Gastrocnemius medialis (tissue), 4 donors: ENCODE results near the gene NT5C1B. TPM values are rescaled to one million over a fixed set of nuclear protein-coding genes. Genes with fewer than 3 reads are reported as not detected.

ENCODE experiments used
- ATAC-seq, 2 donors: fragments of 150-250 bp; one replicate each; pipeline ENCODE4 v1.9.1; 2016
- DNase-seq, 2 donors: peaks; one replicate each; pipeline ENCODE4 v3.0.0-alpha.2; 2019
- H3K27ac ChIP-seq, 4 donors: fragments of 200-600 bp; sonication (generic); 1 replicate in 1 of 4; 2 replicates in 3 of 4; pipeline ENCODE4 v1.5.1; 2016 to 2018; ENCODE audit warnings: mild to moderate bottlenecking in 2 of 4, moderate library complexity in 1 of 4
- H3K27me3 ChIP-seq, 3 donors: fragments of 200-600 bp; sonication (generic) in 2 of 3; 1 replicate in 1 of 3; 2 replicates in 2 of 3; pipeline versions ENCODE4 v1.5.1 to v1.6.0; 2016 to 2019; ENCODE audit warnings: mild to moderate bottlenecking in 1 of 3, moderate library complexity in 1 of 3
- H3K36me3 ChIP-seq, 2 donors: fragments of 200-600 bp; sonication (generic) in 1 of 2; one replicate each; pipeline ENCODE4 v1.5.1; 2017 to 2018
- H3K4me1 ChIP-seq, 2 donors: fragments of 200-600 bp; sonication (generic) in 1 of 2; one replicate each; pipeline ENCODE4 v1.5.1; 2016 to 2017; ENCODE audit warnings: mild to moderate bottlenecking in 2 of 2
- H3K4me3 ChIP-seq, 4 donors: fragments of 200-600 bp; sonication (generic) in 3 of 4; 1 replicate in 1 of 4; 2 replicates in 3 of 4; pipeline ENCODE4 v1.5.1; 2016 to 2019; ENCODE audit warnings: mild to moderate bottlenecking in 2 of 4
- H3K9me3 ChIP-seq, 3 donors: fragments of 200-600 bp; sonication (generic) in 2 of 3; 1 replicate in 1 of 3; 2 replicates in 2 of 3; pipeline ENCODE4 v1.5.1; 2016 to 2019
- CTCF ChIP-seq, 5 experiments: fragments of 450-650 bp in 3 of 5; fragments of 200-600 bp in 2 of 5; sonication (generic) in 2 of 5; IDR thresholded peaks in 4 of 5; conservative IDR thresholded peaks in 1 of 5; 1 replicate in 4 of 5; 2 replicates in 1 of 5; pipeline ENCODE4 v1.5.1; 2016 to 2019; ENCODE audit warnings: antibody characterized with exemption in 5 of 5, mild to moderate bottlenecking in 3 of 5, moderate library complexity in 3 of 5
- POLR2A ChIP-seq, 2 donors: fragments of 450-650 bp; IDR thresholded peaks; one replicate each; pipeline ENCODE4 v1.6.1; 2017; ENCODE audit warnings: antibody characterized with exemption in 2 of 2, mild to moderate bottlenecking in 2 of 2, moderate library complexity in 2 of 2
- in situ Hi-C, 4 donors: fragments of 200-750 bp; cut with MboI; loops; one replicate each; pipeline versions ENCODE4 v1.15.0 to v1.8.0; 2017; ENCODE audit warnings: low sequenced_read_pairs in 4 of 4
- intact Hi-C: fragments of 100-400 bp; cut with DNase I; formaldehyde crosslinking; loops from one replicate; pipeline ENCODE4 v1.15.1; 2023; ENCODE audit warnings: low total_unique reads
- total RNA-seq, 4 donors: library from RNA; depleted of rRNA; stranded (reverse); fragments of >200 nt; gene quantifications; one replicate each; pipeline versions ENCODE4 v1.1.0 to v1.2.3, GENCODE V29; 2016

The NT5C1B gene
- total RNA-seq, 4 donors from 2014 or later, result not detected

DNA sequence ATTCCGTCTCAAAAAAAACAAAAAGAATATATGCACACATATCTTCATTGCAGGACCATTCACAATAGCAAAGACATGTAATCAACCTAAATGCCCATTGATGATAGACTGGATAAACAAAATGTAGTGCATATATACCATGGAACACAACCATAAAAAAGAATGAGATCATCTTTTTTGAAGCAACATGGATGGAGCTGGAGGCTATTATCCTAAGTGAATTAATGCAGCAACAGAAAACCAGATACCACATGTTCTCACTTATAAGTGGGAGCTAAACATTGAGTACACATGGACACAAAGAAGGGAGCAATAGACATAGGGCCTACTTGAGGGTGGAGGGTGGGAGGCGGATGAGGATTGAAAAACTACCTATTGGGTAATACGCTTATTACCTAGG is 8.8 kb downstream of the NT5C1B start:
- no peak for TF ChIP-seq POLR2A (IDR thresholded peaks at IDR 0.05)
- no peak for TF ChIP-seq CTCF (IDR thresholded peaks at IDR 0.05 in 4 of 5, conservative IDR thresholded peaks at IDR 0.05 in 1 of 5)
- H3K27ac ChIP-seq, result no peak overlapping the region
- ATAC-seq, result no peak
- H3K36me3 ChIP-seq, result no peaks in the 10 kb centered on the region
- H3K9me3 ChIP-seq, result no peaks in the 10 kb centered on the region
- H3K4me1 ChIP-seq, result no peaks in the 10 kb centered on the region
- DNase-seq, result no peak
- no peaks in the 10 kb centered on the region for H3K27me3 ChIP-seq
- in situ Hi-C loops (no loop called here), intact Hi-C loops (no loop called here)
- no peak overlapping the region for H3K4me3 ChIP-seq

- TF ChIP-seq CTCF (IDR thresholded peaks at IDR 0.05 in 4 of 5, conservative IDR thresholded peaks at IDR 0.05 in 1 of 5) (no peak), POLR2A (IDR thresholded peaks at IDR 0.05) (no peak)
- DNase-seq, result no peak
- no peak for ATAC-seq
- no peaks in the 10 kb centered on the region for H3K27me3 ChIP-seq
- H3K4me1 ChIP-seq, result no peaks in the 10 kb centered on the region
- H3K27ac ChIP-seq, result no peak overlapping the region
- intact Hi-C loops, result no loop called here
- H3K4me3 ChIP-seq, result no peak overlapping the region
- no peaks in the 10 kb centered on the region for H3K36me3 ChIP-seq
- in situ Hi-C loops, result no loop called here
- no peaks in the 10 kb centered on the region for H3K9me3 ChIP-seq
Measured at GRCh38 chr2:18578033-18578432, 11.3 kb downstream of the NT5C1B start.

DNA sequence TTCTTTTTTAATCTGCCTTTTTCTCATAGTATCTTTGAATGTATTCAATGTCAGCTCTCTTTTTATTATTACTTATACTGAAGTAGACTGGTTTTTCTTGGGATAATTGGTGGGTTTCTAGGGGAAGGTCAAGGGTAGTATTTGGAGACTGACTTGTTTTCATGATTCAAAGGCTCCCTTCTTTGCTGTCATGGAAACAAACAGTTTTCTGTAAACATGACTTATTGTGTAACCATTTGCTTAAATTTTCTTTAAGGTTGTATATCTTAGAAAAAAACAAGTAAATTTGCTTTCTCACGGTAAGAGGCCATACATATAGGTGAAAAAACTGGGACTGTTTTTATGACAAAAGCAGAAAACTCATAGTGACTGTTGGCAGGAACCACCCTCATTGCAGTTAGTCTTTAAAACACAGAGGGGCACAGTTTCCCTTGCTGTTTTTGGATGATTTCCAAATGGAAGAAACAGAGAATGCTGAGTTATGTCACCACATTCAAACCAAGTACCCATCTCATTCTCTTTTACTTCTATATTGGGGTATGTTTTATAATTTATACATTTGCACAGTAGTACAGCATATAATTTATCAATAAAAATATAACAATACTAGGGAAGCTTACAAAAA is 23.1 kb downstream of the NT5C1B start:
- H3K9me3 ChIP-seq, result no peaks in the 10 kb centered on the region
- no peak overlapping the region for H3K4me3 ChIP-seq
- ATAC-seq (no peak), DNase-seq (no peak)
- in situ Hi-C loops (loop anchor here in 1 of 4 donors (25.0 kb wide), 1 partner anchor 771 kb away; no protein-coding TSS in a partner anchor), intact Hi-C loops (no loop called here)
- H3K27me3 ChIP-seq, result no peaks in the 10 kb centered on the region
- TF ChIP-seq CTCF (IDR thresholded peaks at IDR 0.05 in 4 of 5, conservative IDR thresholded peaks at IDR 0.05 in 1 of 5) (no peak), POLR2A (IDR thresholded peaks at IDR 0.05) (no peak)
- H3K36me3 ChIP-seq, result no peaks in the 10 kb centered on the region
- H3K27ac ChIP-seq, result no peak overlapping the region
- H3K4me1 ChIP-seq, result peaks cover 2 to 5% of the 10 kb centered on the region in 2 donors

DNA sequence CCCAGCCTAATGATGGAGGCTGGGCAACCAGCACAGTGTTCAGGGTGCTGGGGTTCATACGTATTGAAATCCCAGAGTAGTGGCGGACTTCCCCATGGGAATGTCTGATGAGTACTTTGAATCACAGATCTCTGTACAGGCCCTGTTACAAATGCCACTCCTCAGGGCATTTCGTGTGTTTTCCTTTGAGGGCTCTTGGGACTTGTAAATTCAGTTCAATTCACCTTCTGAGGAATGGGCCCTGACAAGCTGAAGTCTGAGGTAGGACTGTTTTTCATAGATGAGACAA is 28.6 kb downstream of the NT5C1B start:
- in situ Hi-C loops, result loop anchor here in 1 of 4 donors (25.0 kb wide), 1 partner anchor 777 kb away; no protein-coding TSS in a partner anchor
- TF ChIP-seq CTCF (IDR thresholded peaks at IDR 0.05 in 4 of 5, conservative IDR thresholded peaks at IDR 0.05 in 1 of 5) (no peak), POLR2A (IDR thresholded peaks at IDR 0.05) (no peak)

More for the DNA sequence above, 28.6 kb downstream of the NT5C1B start:
- intact Hi-C loops, result loop anchor here (5.0 kb wide), 2 partner anchors 787 to 1342 kb away; partner anchors contain the start of gene TTC32
- DNase-seq, result no peak
- peak overlapping the region; percentile 89 to 97 (median 92) for H3K27ac ChIP-seq
- no peaks in the 10 kb centered on the region for H3K27me3 ChIP-seq
- H3K36me3 ChIP-seq, result no peaks in the 10 kb centered on the region
- H3K9me3 ChIP-seq, result no peaks in the 10 kb centered on the region
- H3K4me1 ChIP-seq, result peaks cover 39 to 42% of the 10 kb centered on the region in 2 donors
- no peak for ATAC-seq
- peak overlapping the region; percentile 65 to 83 (median 74) for H3K4me3 ChIP-seq
